Natural killer cell treated with Interleukin-12 subunit alpha and Interleukin-12 subunit beta and Interleukin-15 and Interleukin-18, amount 100 ng/mL, for 72 hours (primary cell): ENCODE measurements around the gene XYLT2. TPM values are rescaled to one million over a fixed set of nuclear protein-coding genes. Genes with fewer than 3 reads are reported as not detected.
"Not testable (repeated sequence)": the region's sequence is repeated elsewhere in the genome, so short reads cannot be mapped to it uniquely, and the experiment has no call there.

Experiments used
- ATAC-seq, 2 donors: fragments of 150-1000 bp; cut with Tn5 transposase in 1 of 2; sonication (Bioruptor Pico), chemical (Tn5 transposase) in 1 of 2; 2 replicates each; pipeline ENCODE4 v1.10.0; 2021
- DNase-seq: peaks from one replicate; pipeline ENCODE4 v3.0.0; 2022; ENCODE audit warnings: low spot score
- H3K27ac Mint-ChIP-seq, 2 donors: 1 replicate in 1 of 2; 2 replicates in 1 of 2; pipeline ENCODE4 v1.8.0; 2022; ENCODE audit warnings: mixed read lengths in 2 of 2, mild to moderate bottlenecking in 1 of 2, moderate library complexity in 1 of 2
- H3K27me3 Mint-ChIP-seq, 2 donors: 1 replicate in 1 of 2; 2 replicates in 1 of 2; pipeline ENCODE4 v1.8.0; 2022; ENCODE audit warnings: mixed read lengths in 2 of 2
- H3K36me3 Mint-ChIP-seq: one replicate; pipeline ENCODE4 v1.8.0; 2022; ENCODE audit warnings: mixed read lengths
- H3K4me1 Mint-ChIP-seq, 2 donors: 1 replicate in 1 of 2; 2 replicates in 1 of 2; pipeline ENCODE4 v1.8.0; 2022; ENCODE audit warnings: low read depth in 2 of 2, mixed read lengths in 2 of 2, mild to moderate bottlenecking in 1 of 2
- H3K4me3 Mint-ChIP-seq: one replicate; pipeline ENCODE4 v1.8.0; 2022; ENCODE audit warnings: mixed read lengths
- H3K9me3 Mint-ChIP-seq: 2 replicates; pipeline ENCODE4 v1.8.0; 2022; ENCODE audit warnings: mixed read lengths
- total RNA-seq, 2 donors: library from RNA; stranded (reverse); gene quantifications; one replicate each; pipeline ENCODE4 v1.2.3, GENCODE V29; 2022

The XYLT2 gene
- total RNA-seq, 2 donors from 2014 or later: 19.6 to 27.1 TPM

DNA sequence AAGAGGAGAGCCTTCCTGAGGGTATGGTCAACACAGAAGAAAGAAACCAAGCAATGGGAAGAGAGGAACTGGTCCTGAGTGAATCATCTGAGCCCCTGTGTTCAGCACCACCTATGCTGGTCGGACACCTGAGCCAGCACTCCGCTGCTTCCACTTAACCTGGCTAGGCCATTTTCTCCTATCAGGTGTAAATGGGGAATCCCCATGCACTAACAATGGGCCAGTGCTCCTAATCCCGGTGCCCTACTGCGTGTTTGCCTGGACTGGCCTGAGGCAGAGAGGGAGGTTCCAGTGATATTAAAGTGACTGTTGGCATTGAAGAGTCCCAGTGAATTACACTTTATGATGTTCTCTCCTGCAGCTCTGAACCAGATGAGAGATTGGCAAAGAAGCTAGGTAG is 34.4 kb upstream of the XYLT2 start:
- peaks cover 26 to 38% of the 10 kb centered on the region in 2 donors for H3K27me3 Mint-ChIP-seq
- DNase-seq (no peak), ATAC-seq (peak in 1 of 2 donors; percentile 32)
- H3K4me1 Mint-ChIP-seq: peaks cover 9 to 12% of the 10 kb centered on the region in 2 donors
- H3K4me3 Mint-ChIP-seq: no peak overlapping the region
- H3K36me3 Mint-ChIP-seq: no peaks in the 10 kb centered on the region
- peak overlapping the region in 1 of 2 donors; percentile 43 for H3K27ac Mint-ChIP-seq
- no peaks in the 10 kb centered on the region for H3K9me3 Mint-ChIP-seq

DNA sequence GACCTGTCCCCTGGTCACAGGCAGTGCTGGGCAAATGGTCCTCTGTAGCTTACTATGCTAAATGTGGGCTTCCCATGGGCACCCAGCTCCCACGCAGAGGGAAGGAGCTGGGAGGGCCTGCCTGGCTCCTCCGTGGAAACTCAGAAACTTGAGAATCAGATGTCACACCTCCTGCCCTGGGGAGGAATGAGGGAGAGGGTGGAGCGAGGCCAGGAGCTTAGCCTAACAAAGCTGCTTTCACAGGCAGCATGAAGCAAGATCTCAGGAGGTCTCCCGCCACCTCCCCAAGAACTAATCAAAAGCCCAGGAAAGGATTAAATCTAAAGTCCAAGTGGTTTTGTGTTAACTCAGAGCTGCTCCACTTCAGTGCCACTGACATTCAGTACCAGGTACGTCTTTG is 33.6 kb upstream of the XYLT2 start:
- Mint-ChIP-seq H3K9me3 (no peaks in the 10 kb centered on the region), H3K4me1 (peaks cover 9 to 12% of the 10 kb centered on the region in 2 donors), H3K4me3 (no peak overlapping the region), H3K36me3 (no peaks in the 10 kb centered on the region), H3K27me3 (peaks cover 26 to 38% of the 10 kb centered on the region in 2 donors), H3K27ac (no peak overlapping the region)
- DNase-seq: no peak
- no peak for ATAC-seq

DNA sequence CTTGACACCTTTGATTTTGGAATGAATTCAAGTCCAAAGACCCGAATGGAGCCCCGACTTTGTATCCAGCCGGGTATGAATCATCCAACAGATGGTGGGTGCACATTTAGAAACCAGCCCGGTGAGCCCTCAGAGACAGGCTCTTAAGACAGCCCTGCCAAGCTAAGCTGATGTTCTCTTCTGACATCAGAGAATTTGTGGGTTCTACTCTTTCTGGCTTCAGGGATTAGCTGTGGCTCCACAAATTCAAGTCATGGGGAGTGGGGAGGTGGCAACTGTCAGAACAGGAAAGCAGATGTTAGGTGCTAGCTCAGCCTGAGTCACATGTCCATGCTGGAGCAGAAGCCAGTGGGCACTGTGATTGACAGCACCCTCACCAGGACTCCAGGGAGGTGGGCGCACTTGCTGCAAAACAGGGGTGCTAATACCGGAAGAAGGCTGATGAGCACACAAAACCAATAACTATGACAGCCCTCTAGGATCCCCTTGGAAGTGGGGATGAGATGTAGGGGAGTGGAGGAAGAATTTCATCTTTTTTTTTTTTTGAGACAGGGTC is 31.4 kb upstream of the XYLT2 start:
- Mint-ChIP-seq H3K27ac (no peak overlapping the region), H3K27me3 (peaks cover 26 to 38% of the 10 kb centered on the region in 2 donors), H3K36me3 (no peaks in the 10 kb centered on the region), H3K4me3 (no peak overlapping the region), H3K9me3 (no peaks in the 10 kb centered on the region), H3K4me1 (peaks cover 9 to 12% of the 10 kb centered on the region in 2 donors)
- ATAC-seq (no peak), DNase-seq (no peak)

DNA sequence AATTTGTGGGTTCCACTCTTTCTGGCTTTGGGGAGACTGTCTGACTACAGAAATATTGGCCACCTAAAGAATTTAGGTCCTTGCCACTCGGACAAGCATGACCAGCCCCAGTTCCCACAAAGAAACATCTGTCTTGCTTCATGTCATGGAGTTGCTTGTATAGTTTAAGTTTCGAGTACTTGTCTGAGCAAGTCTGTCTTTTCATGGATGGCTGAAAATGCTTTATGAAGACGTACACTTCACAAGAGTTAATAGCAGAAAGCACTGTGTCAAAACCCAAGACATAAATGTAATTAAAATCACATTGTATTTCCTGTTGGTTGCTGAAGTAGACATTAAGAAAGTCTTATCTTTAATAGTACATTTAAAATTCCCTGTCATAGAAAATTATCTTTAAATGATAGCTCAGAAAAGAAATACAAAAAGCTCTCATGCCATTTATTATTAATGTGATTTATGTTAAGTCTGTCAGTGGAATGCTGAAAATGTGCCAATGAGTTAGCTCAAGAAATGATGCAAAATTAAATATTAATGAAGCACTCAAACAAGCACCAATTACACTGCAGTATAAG is 29.8 kb upstream of the XYLT2 start:
- H3K4me1 Mint-ChIP-seq: peaks cover 2 to 5% of the 10 kb centered on the region in 2 donors
- no peak overlapping the region for H3K27ac Mint-ChIP-seq
- H3K9me3 Mint-ChIP-seq: no peaks in the 10 kb centered on the region

DNA sequence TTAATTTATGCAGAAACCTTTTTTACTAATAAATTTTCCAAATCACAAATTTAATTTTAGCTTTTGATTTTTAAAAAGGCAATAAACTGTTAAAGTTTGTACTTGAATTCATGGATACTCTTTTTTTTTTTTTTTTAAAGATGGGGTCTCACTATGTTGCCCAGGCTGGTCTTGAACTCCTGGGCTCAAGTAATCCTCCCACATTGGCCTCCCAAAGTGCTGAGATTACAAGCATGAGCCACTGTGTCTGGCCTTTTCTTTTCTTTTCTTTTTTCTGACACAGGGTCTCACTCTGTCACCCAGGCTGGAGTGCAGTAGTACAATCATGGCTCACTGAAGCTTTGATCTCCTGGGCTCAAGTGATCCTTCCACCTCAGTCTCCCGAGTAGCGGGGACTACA is 29.3 kb upstream of the XYLT2 start:
- not testable (repeated sequence) for DNase-seq, ATAC-seq, H3K27ac Mint-ChIP-seq, H3K36me3 Mint-ChIP-seq, H3K4me3 Mint-ChIP-seq, H3K9me3 Mint-ChIP-seq, H3K4me1 Mint-ChIP-seq
- H3K27me3 Mint-ChIP-seq: peaks cover 16 to 24% of the 10 kb centered on the region in 2 donors

More for the DNA sequence above, 29.8 kb upstream of the XYLT2 start:
- Mint-ChIP-seq H3K4me3 (no peak overlapping the region), H3K27me3 (peaks cover 18 to 30% of the 10 kb centered on the region in 2 donors), H3K36me3 (no peaks in the 10 kb centered on the region)
- ATAC-seq: no peak
- DNase-seq: no peak

DNA sequence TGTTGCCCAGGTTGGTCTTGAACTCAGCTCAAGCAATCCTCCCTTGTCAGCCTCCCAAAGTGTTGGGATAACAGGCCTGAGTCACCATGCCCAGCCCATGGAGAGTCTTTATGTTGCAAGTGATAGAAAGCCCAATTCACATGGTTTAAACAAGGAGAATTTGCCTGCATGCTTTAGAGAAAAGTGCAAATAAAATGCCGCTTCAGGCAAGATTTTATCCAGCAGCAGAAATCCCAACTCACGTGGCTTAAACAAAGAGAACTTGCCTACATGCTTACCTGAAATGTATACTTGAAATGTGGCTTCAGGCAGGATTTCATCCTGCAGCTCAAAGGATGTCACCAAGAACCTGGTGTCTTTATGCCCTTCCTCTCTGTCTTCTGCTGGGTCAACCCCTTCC is 28.8 kb upstream of the XYLT2 start:
- no peaks in the 10 kb centered on the region for H3K4me1 Mint-ChIP-seq
- no peak overlapping the region for H3K4me3 Mint-ChIP-seq
- ATAC-seq: no peak
- peaks cover 16 to 24% of the 10 kb centered on the region in 2 donors for H3K27me3 Mint-ChIP-seq
- DNase-seq: no peak
- H3K27ac Mint-ChIP-seq: no peak overlapping the region
- no peaks in the 10 kb centered on the region for H3K9me3 Mint-ChIP-seq
- no peaks in the 10 kb centered on the region for H3K36me3 Mint-ChIP-seq

DNA sequence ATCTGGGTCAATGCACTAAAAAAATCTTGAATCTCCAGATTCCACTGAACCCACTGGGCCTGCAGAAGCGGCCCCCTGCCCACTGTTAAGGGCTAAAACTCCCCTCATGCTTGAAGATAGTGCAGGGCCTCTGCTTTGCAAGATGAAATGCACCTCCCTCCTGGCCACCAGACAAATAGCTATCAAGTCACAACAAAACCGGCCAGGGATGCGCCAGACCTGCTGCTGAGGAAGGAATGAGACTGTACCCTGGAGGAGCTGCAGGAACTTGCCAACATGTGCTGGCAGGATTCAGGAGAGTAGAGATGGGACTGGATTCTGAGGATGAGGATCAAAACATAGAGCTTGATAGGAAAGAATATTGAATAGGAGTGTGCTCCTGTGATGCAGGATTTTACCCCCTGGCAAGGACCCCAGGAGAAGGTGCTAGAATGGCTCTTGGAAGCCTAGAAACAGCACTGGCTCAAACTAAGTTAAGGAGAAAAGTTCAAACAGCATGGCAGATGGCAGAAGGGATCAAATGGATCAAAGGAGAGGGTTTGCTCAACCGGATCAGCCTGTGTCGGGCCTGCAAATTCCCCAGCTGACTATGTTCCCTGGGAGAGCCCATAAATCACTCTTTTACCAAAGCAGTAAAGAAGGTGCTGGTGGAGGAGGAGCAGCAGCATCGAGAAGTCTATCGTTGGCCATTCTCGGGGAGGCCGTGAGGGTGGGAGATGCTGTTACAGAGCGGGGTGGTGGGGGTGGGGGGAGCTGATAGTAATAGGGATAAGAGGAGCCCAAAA is 27.2 kb upstream of the XYLT2 start:
- H3K9me3 Mint-ChIP-seq: no peaks in the 10 kb centered on the region
- no peaks in the 10 kb centered on the region for H3K36me3 Mint-ChIP-seq
- peaks cover 8 to 11% of the 10 kb centered on the region in 2 donors for H3K27me3 Mint-ChIP-seq
- ATAC-seq: no peak
- H3K4me3 Mint-ChIP-seq: no peak overlapping the region
- H3K27ac Mint-ChIP-seq: no peak overlapping the region
- H3K4me1 Mint-ChIP-seq: no peaks in the 10 kb centered on the region
- no peak for DNase-seq

DNA sequence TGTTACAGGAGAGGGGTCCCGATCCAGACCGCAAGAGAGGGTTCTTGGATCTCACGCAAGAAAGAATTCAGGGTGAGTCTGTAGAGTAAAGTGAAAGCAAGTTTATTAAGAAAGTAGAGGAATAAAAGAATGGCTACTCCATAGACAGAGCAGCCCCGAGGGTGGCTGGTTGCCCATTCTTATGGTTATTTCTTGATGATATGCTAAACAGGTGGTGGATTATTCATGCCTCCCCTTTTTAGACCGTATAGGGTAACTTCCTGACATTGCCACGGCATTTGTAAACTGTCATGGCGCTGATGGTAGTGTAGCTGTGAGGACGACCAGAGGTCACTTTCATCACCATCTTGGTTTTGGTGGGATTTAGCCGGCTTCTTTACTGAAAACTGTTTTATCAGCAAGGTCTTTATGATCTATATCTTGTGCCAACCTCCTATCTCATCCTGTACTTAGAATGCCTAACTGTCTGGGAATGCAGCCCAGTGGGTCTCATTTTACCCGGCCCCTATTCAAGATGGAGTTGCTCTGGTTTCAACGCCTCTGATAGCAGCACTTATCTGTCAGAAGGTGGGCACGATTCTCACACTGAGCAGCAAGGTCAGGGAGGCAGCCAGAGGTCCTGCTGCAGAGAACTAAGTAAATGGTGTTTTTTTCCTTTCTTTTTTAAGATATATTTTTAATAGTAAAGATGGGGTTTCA is 26.5 kb upstream of the XYLT2 start:
- H3K9me3 Mint-ChIP-seq: no peaks in the 10 kb centered on the region
- DNase-seq: no peak
- H3K36me3 Mint-ChIP-seq: no peaks in the 10 kb centered on the region
- no peaks in the 10 kb centered on the region for H3K4me1 Mint-ChIP-seq
- peaks cover 3 to 4% of the 10 kb centered on the region in 2 donors for H3K27me3 Mint-ChIP-seq
- no peak for ATAC-seq
- no peak overlapping the region for H3K27ac Mint-ChIP-seq
- H3K4me3 Mint-ChIP-seq: no peak overlapping the region

DNA sequence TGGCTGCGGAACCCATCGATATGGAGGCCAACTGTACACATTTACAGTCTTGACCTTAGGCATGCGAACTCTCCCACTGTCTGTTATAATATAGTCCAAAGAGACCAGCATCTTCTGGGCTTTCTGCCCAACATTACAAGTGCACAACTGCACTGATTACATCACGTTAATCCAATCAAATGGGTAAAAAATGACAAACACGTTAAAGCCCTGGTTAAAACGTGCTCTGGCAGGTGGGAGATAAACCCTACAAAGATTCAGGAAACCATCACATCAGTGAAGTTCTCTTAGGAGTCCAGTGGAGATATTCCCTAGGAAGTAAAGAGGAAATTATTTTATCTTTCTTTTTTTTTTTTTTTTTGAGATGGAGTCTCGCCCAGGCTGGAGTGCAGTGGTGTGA is 23.7 kb upstream of the XYLT2 start:
- no peak overlapping the region for H3K27ac Mint-ChIP-seq
- H3K4me3 Mint-ChIP-seq: no peak overlapping the region
- H3K9me3 Mint-ChIP-seq: no peaks in the 10 kb centered on the region
- DNase-seq: no peak
- no peak for ATAC-seq
- peaks cover 0 to 3% of the 10 kb centered on the region in 2 donors for H3K27me3 Mint-ChIP-seq
- no peaks in the 10 kb centered on the region for H3K36me3 Mint-ChIP-seq
- no peaks in the 10 kb centered on the region for H3K4me1 Mint-ChIP-seq

DNA sequence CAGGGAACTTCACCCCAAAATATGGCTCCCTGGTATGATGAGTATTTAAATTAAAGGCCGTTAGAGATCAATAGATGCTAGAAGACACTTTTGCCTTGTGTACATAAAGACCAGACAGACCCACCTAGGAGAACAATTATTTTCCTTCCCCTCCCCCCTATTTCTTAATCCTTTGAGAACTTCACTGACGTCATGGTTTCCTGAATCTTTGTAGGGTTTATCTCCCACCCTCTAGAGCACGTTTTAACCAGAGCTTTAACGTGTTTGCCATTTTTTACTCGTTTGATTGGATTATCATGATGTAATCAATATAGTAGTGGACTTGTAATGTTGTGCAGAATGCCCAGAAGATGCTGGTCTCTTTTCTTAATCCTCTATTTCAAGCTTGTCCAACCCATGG is 22.9 kb upstream of the XYLT2 start:
- no peak for ATAC-seq
- no peak for DNase-seq
- Mint-ChIP-seq H3K4me3 (no peak overlapping the region), H3K4me1 (no peaks in the 10 kb centered on the region), H3K9me3 (no peaks in the 10 kb centered on the region), H3K36me3 (no peaks in the 10 kb centered on the region), H3K27ac (no peak overlapping the region), H3K27me3 (peaks cover 0 to 3% of the 10 kb centered on the region in 2 donors)

DNA sequence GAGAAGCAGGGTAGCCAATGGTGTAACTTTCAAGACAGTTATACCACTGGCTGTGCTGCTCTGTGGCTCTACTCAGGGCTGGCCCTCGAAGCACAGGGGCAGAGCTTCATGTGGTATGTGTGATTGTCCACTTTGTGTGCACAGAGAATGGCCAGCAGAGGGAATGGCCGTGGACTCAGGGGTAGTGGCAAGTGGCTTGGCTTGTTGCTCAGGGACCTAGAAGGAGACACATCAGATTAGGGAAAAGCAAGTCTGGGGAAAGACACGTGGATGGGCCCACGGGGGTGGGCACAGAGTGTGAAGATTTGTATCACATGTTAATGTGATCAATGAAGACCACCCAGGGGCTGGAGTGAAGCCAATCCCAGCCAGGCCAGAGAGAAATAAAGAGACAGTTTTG is 20.0 kb upstream of the XYLT2 start:
- Mint-ChIP-seq H3K4me3 (no peak overlapping the region), H3K9me3 (no peaks in the 10 kb centered on the region), H3K27me3 (peaks cover 7 to 11% of the 10 kb centered on the region in 2 donors), H3K27ac (peak overlapping the region in 1 of 2 donors; percentile 13), H3K36me3 (no peaks in the 10 kb centered on the region), H3K4me1 (no peaks in the 10 kb centered on the region)
- DNase-seq (no peak), ATAC-seq (no peak)

DNA sequence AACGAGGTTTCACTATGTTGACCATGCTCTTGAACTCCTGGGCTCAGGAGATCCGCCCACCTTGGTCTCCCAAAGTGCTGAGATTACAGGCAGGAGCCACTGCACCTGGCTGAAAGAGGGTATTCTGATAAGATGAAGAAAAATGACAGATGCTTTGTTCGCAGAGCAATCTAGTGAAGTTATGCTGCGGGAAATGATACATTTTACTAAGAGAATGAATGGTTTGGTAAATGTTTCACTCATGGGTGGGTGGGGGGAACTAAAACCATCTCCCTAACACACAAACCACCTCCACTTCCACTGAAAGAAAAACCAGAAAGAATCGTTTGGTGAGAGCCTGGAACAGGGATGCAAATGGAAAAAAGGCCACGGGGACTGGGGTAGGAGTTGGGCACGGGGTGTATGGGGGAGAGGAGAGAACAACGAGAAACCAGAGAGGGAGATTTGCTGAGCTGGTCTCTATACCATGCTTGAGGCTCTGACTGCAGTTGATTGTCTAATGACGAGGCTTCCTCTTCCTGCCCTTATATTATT is 19.0 kb upstream of the XYLT2 start:
- DNase-seq: no peak
- Mint-ChIP-seq H3K36me3 (no peaks in the 10 kb centered on the region), H3K4me1 (no peaks in the 10 kb centered on the region), H3K27me3 (peaks cover 7 to 11% of the 10 kb centered on the region in 2 donors), H3K27ac (no peak overlapping the region), H3K4me3 (no peak overlapping the region), H3K9me3 (no peaks in the 10 kb centered on the region)
- no peak for ATAC-seq

DNA sequence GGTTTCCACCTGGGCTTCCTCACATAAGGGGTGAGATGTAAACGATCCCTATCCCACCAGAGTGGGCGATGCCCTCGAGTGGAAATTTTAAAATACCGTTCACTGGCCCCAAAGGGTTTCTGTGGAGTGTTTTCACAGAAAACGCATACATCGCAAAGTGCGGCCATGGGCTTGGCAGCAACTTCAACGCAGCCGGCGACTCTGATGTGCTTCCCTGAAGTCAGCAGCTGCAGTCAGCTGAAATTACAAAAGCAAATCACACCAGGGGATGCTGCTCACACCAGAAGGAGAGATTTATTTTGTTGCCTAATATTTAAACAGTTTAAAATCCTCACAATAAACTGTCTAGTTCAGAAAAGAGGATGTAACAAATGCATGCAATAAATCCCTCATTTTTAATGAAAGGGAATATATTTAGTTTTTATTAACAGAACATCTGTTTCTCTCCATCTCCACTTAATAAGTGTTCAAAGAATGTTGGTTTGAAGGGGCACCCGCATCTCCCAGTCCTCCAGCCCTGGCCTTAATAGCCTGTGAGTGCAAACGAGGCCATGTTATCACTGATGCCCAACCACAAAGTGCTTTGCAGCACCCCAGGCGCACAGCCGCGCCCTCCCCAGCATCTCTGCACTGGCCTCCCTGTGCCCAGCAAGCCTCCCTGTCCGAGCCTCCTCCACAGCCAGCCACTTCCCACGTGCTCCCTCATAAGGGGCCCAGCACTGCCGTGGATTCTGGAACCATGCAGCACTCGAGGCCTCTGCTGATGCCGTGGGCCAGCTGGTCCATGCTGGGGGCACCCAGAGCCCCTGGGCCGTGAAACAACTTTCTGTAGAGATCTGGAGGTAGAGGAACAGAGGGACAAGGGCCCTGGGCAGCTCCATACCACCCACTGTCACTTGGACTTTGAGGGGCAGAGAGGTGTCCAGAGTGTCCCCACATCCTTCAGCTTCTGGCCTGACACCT is 17.3 kb upstream of the XYLT2 start:
- ATAC-seq (peak in 1 of 2 donors; percentile 22), DNase-seq (no peak)
- Mint-ChIP-seq H3K9me3 (no peaks in the 10 kb centered on the region), H3K36me3 (no peaks in the 10 kb centered on the region), H3K4me3 (no peak overlapping the region), H3K4me1 (peaks cover under 1 to 3% of the 10 kb centered on the region in 2 donors), H3K27me3 (peaks cover 7 to 15% of the 10 kb centered on the region in 2 donors), H3K27ac (no peak overlapping the region)
